GM12891 (cell line): ENCODE measurements around the gene AFF3.

Source experiments
- POLR2A ChIP-seq: IDR thresholded peaks from 2 replicates; pipeline ENCODE4 v1.6.1; 2011; ENCODE audit warnings: low read depth, low read length, control low read depth
- POLR2AphosphoS5 ChIP-seq: IDR thresholded peaks from 2 replicates; pipeline ENCODE4 v1.6.1; 2011; ENCODE audit warnings: low read depth, low read length, control low read depth
- POU2F2 ChIP-seq: IDR thresholded peaks from 2 replicates; pipeline ENCODE4 v1.6.1; 2011; ENCODE audit warnings: low read depth, mild to moderate bottlenecking, control low read depth, low read length, moderate library complexity

DNA sequence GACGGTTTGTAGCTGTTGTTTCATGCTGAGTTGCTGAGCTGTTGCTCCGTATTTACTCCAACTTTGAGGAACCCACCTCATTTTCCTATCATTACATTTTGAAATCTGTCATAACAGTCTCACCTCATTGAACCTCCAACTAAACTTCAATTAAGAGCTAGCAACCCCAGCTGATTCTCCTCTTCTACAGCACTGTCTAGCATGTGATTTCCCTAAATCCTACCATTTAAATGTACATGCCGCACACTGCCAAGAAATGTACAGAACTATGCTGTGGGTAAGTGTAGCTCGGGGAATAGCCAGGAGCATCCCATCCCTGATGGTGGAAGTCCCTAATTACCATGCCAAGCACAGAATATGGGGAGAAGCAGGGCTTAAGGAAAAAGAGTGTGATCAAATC is 299.9 kb downstream of the AFF3 start:
- TF ChIP-seq POLR2A = no peak
- no peak for TF ChIP-seq POLR2AphosphoS5
- no peak for TF ChIP-seq POU2F2
